Epithelial cell of alveolus of lung (primary cell): ENCODE results near the gene MATR3. TPM values are rescaled to one million over a fixed set of nuclear protein-coding genes. Genes with fewer than 3 reads are reported as not detected.

Source experiments
- total RNA-seq: library from RNA; depleted of rRNA; stranded (reverse); fragments of >200 nt; gene quantifications from 2 replicates; pipeline ENCODE4 v1.2.1, GENCODE V29; 2015

MATR3 gene
- 149 and 236 TPM in 2 replicates for total RNA-seq

GRCh38 chr5:139293507-139294373, at the start of gene MATR3:
MATR3 (plus strand) TSS chr5:139293740; CDS start chr5:139307416, 13,676 bp downstream.

GRCh38 chr5:139341689-139342422, 48.3 kb downstream of the MATR3 start, which contains the start of gene PAIP2:
PAIP2 (plus strand) TSS chr5:139341854; CDS start chr5:139363785, 21,931 bp downstream.

Other genes with a start within 250 kb of the MATR3 start
- 38.5 and 62.8 TPM in 2 replicates for gene SIL1, start 95.4 kb upstream of the MATR3 start, total RNA-seq
- 53.4 and 88.9 TPM in 2 replicates for gene PAIP2, start 48.1 kb downstream of the MATR3 start, total RNA-seq
- gene SLC23A1, start 89.6 kb downstream of the MATR3 start, total RNA-seq = not detected in 2 replicates
- gene MZB1, start 96.2 kb downstream of the MATR3 start, total RNA-seq = not detected in 2 replicates
- 3.8 and 5.6 TPM in 2 replicates for gene PROB1, start 101.4 kb downstream of the MATR3 start, total RNA-seq
- 3.0 and 3.5 TPM in 2 replicates for gene SPATA24, start 110.3 kb downstream of the MATR3 start, total RNA-seq
- 6.7 and 7.8 TPM in 2 replicates for gene DNAJC18, start 145.8 kb downstream of the MATR3 start, total RNA-seq
- 0.80 and 1.3 TPM in 2 replicates for gene ECSCR, start 169.0 kb downstream of the MATR3 start, total RNA-seq
- not detected in 2 replicates for gene SMIM33, start 177.3 kb downstream of the MATR3 start, total RNA-seq
- 45.4 and 64.8 TPM in 2 replicates for gene STING1, start 189.0 kb downstream of the MATR3 start, total RNA-seq